ENCODE data around the gene LRP5.

- TF ChIP-seq, protein P1, sequence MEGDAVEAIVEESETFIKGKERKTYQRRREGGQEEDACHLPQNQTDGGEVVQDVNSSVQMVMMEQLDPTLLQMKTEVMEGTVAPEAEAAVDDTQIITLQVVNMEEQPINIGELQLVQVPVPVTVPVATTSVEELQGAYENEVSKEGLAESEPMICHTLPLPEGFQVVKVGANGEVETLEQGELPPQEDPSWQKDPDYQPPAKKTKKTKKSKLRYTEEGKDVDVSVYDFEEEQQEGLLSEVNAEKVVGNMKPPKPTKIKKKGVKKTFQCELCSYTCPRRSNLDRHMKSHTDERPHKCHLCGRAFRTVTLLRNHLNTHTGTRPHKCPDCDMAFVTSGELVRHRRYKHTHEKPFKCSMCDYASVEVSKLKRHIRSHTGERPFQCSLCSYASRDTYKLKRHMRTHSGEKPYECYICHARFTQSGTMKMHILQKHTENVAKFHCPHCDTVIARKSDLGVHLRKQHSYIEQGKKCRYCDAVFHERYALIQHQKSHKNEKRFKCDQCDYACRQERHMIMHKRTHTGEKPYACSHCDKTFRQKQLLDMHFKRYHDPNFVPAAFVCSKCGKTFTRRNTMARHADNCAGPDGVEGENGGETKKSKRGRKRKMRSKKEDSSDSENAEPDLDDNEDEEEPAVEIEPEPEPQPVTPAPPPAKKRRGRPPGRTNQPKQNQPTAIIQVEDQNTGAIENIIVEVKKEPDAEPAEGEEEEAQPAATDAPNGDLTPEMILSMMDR (IDR thresholded peaks at IDR 0.05) = no peak
- TF ChIP-seq POLR2AphosphoS5 (IDR thresholded peaks at IDR 0.05) = no peak
- no peak for TF ChIP-seq POLR2A (IDR thresholded peaks at IDR 0.05)
Measured at GRCh38 chr11:68495872-68496271, 183.5 kb downstream of the LRP5 start.

All from gastroesophageal sphincter (tissue), 3 donors.